ENCODE measurements around the gene GNGT1.

GNGT1 gene

DNA sequence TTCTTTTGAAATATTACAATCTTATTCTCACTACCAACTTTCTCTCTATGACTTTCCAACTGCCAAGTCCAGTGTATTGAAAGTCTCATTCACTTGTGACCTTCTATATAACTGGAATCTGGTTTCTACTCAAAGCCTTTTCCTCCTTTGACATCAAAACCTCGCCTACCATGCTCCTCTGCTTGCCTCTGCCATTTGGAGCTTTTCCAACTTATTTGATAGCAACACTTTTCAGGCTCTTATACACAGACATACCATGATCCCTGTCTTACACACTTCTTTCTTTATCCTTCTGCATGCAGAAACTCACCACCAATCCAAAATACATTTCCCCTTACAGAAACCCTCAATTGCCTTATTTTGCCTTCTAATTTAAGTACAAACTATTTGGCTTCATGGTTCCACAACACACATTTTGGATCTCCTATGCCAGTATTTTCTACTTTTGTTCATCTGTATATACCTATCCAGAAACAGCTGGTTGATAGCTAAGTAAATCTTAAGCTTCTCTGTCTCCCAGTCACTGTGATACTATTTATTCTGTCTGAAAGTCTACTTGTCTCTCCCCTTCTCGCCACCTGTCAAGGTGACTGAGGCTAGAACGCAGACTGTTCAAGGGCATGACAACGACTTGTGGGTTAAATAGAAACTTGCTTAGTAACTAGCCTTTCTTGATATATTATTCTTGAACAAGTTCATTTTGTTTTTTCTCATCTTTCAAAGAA is 37.6 kb downstream of the GNGT1 start:
- DNase-seq = no peak

DNA sequence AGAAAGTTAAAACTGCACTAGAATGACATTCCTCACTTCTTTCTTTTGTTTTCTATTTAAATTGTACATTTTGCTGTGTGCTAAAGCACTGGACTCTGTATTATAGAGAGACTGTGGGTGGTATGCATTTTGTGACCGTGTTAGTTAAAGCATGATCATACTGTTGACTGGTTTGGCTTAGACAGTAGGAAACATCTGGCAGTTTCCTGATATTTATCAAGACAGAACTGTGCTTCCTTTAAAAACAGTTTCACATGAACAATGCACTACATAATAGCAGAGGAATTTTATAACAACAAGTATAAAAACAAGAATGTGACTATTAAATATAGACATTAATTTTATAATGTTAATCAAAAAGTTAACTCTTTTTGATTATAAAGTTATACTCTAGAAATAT is 38.3 kb downstream of the GNGT1 start:
- DNase-seq = no peak

DNA sequence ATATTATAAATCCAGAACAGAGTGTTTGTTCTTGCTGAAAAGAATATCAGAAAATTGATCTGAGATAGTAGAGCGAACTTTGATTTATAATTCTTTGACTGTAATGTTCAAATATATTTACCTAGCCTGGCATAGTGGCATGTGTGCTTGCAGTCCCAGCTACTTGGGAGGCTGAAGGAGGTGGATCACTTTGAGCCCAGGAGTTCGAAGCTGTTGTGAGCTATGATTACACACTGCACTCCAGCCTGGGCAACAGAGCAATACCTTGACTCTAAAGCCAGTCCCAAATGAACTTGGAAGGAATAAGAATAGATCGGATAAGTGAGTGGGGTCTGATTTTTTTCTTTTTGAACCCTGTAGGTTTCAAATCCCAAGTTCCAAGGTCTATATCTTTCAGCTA is 38.7 kb downstream of the GNGT1 start:
- DNase-seq = no peak

DNA sequence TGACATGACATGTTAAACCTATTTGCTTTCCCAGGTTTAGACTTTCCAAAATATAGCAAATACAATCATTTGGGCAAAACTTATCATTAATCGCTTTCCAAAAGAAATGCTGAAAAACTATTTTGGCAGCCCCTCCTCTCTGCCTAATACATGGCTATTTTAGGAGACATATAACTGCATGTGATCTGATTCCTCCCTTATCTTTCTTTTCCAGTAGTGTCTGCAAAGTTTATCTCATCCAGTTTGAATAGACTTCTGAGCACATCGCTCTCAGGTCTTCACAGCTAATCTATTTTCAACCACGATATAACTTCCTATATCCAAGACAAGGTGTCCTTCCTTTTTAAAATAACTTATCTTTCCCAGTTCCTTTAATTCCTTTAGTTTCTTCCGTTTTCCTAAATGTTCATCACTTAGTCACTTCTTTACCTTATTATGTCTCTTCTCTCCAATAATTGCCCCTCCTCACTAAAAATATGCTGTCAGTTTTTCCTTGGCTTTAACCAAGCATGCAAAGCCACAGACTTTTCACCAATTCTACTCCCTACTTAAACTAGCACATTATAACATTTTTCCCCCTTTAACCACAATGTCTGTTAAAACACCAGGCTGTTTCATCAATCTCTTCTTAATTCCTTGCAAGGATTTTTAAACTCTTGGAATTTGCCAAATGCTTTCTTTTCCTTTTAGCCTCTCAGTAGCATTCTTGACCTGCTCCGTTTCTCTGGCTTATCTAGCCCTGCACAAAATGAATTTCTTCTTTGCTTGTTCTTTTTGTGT is 39.6 kb downstream of the GNGT1 start:
- DNase-seq = no peak

DNA sequence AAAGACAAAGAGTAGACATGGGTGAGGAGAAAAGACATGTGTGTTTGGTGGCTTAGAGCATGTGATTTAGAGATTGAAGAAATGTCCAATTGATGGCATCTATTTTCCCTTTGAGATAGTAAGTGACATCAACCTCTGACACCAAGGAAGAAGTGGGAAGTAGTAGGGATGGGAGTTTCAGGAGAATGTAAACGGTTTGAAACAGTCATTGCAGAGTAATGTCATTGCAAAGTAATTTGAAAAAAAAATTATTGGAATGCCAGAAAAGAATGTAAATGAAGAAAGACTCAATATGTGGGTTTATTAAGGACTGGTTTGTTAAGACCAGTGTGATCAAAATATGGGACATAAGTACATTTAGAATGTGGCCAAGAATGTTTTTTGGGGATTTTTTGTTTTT is 41.7 kb downstream of the GNGT1 start:
- DNase-seq = no peak

DNA sequence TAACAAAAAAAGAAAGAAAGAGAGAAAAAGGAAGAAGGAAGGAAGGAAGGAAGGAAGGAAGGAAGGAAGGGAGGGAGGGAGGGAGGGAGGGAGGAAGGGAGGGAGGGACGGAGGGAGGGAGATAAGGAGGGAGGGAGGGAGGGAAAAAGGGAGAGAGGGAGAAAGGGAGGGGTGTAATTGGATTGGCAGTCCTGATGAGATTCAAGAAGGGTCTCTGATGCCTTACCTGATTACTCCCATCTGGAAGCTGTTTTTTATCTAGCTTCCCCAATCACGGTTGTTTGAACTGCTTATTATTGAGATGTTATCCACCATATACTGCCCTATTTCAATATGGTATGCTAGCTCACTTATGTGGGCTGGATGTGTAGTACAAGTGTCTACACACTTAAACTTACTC is 42.5 kb downstream of the GNGT1 start:
- no peak for DNase-seq

DNA sequence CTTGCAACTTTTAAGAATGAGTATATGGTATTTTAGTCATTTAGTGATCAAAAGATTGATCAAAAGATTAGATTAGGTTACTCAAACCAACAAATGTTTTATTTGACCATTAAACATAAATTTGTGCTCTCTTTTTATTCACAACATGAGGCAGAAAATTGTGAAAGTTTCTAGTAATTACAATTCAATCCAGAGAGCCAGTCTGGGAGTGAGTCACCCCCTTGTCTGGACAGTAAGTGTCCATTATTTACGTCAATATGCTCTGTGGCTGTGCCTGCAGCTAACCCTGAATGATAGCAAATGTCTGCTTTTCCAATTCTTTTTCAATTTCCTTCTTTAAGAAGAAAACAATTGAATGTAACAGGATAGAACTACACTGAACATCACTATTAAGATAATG is 43.1 kb downstream of the GNGT1 start:
- DNase-seq = no peak

DNA sequence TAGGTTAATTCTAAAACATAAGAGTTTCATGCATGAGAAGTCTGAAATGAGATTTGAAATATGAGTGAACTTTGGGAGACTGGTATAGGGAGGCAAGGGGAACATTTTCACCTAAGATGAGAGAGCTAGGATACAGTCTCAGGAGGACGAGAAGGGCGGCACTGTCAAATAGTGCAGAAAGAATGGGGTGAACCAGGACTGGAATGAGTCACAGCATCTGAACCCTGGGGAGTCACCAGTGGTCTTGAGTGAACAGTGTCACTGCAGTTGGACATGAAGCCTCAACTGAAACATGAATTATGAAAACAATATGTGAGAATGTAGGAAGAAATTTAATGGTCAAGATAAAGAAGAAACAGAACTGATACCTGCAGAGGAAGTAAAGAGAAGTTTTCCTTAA is 48.9 kb downstream of the GNGT1 start:
- DNase-seq = no peak

DNA sequence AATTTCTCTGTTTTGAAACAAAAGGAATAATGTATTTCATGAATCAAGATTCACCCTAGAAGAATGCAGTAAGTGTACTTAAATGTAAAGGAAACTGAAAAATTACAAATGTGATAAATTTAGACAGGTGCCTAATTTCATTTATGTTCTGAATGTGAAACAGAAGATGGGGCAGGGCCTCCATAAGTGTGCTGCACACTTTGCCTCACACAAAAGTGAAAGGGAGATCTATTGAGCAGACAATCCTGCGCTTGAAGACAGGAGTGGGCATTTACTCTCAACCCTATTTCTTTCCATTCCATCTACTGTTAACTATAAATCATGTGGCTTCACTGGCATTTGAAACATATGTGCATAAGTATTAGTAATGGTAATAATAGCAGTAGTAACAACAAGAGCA is 51.4 kb downstream of the GNGT1 start:
- no peak for DNase-seq

DNA sequence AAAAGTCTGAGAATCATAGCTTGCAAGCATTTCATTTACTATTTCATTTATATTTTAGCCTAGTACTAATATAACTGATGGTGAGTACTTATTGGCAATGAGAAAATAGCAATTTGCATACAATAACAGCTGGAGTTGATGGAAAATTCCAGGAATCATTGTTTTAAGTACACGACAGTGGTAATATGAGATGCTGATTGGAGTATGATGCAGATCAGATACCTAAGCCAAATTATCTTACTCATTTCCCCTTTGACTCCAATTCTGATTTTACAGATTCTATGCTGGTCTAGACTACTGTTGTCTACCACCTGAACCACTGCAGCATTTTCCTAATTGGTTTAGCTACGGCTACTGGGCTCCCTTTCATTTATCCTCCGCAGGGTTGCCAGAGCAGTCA is 51.8 kb downstream of the GNGT1 start:
- DNase-seq = no peak

DNA sequence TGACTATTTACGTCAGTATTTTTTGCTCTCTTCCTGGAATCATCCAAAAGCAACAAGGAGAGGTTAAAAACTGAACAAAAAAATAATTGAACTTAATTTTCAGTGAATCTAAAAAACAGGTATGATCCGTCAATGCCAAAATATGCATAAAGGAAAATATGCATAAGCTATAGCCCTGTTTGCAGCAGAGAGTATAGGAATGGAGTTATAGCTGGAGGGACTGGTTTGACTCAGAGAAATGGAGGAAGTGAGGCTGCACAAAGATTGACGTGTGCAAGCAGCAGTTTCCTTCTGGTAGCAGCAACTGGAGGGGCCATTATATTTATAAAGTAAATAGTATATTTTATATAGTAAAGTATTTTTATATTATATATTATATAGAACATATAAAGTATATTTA is 52.3 kb downstream of the GNGT1 start:
- DNase-seq = no peak
